ENCODE measurements around the gene RYR3.

Gene RYR3

DNA sequence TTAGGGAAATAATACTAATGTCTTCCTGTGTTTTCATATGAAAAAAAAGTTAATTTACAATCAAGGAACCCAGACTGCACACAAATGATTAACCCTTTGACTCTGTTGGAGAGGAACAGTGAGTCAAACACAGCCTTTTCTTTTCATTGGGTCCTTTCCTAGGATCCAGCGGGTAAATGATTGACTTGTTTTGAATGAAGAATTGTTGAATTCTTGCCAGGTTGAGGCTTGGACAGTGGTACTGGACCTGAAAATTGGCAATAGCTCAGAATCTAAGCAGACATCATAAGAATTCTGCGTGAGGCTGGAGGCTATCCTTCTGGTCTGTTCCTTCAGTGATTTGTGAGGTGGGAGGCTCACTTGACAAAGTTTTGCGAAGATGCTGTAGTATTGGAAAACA, 143.0 kb downstream of the RYR3 start:
- TF ChIP-seq, protein P1, sequence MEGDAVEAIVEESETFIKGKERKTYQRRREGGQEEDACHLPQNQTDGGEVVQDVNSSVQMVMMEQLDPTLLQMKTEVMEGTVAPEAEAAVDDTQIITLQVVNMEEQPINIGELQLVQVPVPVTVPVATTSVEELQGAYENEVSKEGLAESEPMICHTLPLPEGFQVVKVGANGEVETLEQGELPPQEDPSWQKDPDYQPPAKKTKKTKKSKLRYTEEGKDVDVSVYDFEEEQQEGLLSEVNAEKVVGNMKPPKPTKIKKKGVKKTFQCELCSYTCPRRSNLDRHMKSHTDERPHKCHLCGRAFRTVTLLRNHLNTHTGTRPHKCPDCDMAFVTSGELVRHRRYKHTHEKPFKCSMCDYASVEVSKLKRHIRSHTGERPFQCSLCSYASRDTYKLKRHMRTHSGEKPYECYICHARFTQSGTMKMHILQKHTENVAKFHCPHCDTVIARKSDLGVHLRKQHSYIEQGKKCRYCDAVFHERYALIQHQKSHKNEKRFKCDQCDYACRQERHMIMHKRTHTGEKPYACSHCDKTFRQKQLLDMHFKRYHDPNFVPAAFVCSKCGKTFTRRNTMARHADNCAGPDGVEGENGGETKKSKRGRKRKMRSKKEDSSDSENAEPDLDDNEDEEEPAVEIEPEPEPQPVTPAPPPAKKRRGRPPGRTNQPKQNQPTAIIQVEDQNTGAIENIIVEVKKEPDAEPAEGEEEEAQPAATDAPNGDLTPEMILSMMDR (conservative IDR thresholded peaks at IDR 0.05; ENCODE audit: low read length): no peak
- no peak for DNase-seq (ENCODE audit: low read depth)
- no peak overlapping the region for H3K4me3 ChIP-seq (ENCODE audit: low read length)

DNA sequence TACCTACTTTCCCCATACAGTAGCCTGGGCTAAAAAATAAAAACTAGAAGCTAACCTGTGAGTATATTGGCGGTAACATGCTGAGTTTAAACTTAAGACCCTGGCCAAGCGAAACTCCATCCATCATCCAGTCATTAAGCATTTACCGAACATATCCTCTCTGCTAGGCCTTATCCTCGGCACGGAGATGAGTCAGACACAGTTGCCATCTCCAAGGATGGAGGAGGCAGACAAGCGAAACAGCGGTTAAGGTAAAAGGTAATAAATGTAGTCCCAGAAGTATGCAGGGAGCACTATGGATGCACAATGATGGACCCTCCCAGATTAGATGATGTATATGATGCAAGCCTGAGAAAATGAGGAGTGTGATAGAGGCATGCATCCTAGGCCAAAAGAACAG, 143.6 kb downstream of the RYR3 start:
- no peak overlapping the region for H3K4me3 ChIP-seq (ENCODE audit: low read length)
- TF ChIP-seq, protein P1 (conservative IDR thresholded peaks at IDR 0.05; ENCODE audit: low read length): no peak
- no peak for DNase-seq (ENCODE audit: low read depth)

DNA sequence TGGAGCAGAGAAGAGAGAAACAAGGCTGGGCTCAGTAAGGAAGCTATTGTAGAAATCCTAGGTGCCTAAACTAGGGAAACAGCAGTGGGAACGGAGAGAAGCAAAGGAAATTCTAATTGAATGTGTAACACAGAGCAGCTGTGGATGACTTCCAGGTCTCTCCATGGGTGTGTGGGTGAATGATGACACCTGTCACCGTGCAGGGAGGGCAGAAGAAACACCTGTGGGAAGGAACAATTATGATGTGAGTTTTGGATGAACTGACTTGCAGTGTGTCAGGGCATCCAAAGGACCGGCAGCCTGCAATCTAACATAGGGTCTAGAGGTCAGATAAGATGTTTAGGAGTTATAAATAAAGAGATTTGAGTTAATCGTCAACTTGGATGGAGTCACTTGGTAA, 144.2 kb downstream of the RYR3 start:
- H3K4me3 ChIP-seq (ENCODE audit: low read length): no peak overlapping the region
- TF ChIP-seq, protein P1 (conservative IDR thresholded peaks at IDR 0.05; ENCODE audit: low read length): no peak
- DNase-seq (ENCODE audit: low read depth): no peak

DNA sequence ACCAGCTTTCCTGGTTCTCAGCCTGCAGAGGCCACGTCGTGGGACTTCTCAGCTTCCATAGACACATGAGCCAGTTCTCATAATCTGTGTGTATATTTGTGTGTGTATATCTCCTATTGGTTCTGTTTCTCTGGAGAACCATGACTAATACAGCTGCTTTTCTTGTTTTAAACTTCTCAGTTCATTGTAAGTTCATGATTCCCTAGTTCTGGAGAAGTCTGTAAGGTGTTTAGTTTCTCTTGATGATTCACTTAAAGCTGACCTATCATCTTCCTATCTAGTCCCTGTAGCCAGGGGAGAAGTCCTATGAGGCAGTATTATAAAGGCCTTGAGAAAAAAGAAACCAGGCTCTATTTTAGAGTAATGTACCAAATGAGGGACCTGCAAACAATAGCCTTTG, 147.7 kb downstream of the RYR3 start:
- no peak overlapping the region for H3K4me3 ChIP-seq (ENCODE audit: low read length)
- no peak for DNase-seq (ENCODE audit: low read depth)
- TF ChIP-seq, protein P1 (conservative IDR thresholded peaks at IDR 0.05; ENCODE audit: low read length): no peak

DNA sequence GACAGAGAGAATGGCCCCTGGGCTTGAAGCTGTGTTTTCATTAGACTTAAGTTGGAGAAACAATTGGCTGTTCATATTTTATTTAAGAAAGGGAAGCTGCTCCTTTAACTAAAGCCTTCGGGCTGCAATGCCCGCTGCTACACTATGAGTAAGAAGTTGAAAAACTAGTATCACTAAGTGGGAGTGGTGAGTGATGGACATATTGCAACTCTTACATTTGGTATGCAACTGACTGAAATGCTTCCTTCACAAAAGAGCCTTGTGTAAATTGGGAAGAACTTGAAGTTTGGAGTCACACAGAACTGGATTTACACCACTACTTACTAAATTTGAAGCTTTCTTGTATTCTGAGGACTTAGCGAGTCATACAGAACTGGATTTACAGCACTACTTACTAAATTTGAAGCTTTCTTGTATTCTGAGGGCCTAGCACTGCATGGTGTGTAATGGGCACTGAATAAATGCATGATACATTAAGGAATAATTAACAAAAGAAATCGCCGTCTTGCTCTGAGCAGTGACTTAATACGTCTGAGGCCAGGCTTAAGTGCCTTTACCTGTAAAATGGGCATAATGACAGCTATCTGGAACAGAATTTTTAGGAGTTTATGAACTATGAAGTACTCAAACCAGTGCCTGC, 149.5 kb downstream of the RYR3 start:
- TF ChIP-seq, protein P1 (conservative IDR thresholded peaks at IDR 0.05; ENCODE audit: low read length): no peak
- H3K4me3 ChIP-seq (ENCODE audit: low read length): no peak overlapping the region
- DNase-seq (ENCODE audit: low read depth): no peak

DNA sequence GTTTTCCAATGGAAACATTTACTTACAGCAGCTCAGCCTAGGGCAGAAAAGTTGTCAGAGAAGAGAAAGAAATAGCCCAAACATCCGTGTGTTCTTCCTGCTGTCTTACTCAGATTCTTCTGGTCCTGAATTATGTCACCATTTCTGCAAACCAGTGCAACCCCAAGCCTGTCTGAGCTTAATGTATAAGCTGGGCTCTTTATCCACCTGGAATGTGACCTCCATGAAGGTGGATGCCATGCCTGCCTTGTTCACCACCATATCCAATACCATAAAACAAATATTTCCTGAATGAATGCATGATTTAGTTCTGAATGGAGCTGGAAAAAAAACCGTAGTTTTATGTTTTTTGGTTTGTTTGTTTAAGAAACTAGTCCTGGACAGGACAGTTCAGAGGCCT, 150.9 kb downstream of the RYR3 start:
- TF ChIP-seq, protein P1 (conservative IDR thresholded peaks at IDR 0.05; ENCODE audit: low read length): no peak
- no peak for DNase-seq (ENCODE audit: low read depth)
- H3K4me3 ChIP-seq (ENCODE audit: low read length): no peak overlapping the region

DNA sequence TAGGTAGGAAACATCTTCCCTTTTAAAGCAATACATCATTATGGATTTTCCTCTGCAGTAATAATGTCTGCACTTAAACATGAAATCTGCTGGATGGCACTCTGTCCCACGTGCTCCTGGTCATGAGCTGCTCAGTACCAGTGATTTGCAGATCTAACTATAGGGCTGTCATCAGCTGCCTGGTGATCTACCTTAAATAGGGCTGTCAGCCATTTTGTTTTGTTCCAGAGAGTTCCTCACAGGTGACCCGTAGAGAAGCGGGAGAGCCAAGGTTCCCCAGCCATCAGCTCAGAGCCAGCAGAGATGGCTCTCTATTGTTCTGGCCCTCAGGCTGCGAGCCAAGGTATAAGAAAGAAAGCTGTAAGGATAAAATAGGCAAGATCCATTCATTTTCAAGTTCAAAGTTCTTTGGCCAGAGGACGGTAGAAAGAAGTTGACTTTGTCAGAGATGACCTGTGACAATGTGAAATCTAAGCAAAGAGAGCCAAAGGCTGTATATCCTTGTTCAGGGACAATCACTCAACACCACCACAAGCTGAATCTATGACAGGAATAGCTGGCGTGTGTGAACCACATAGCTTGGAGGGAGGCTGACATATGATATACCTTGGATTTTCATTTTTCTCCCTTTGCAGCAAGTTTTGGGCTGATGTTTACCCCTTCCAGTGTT, 156.5 kb downstream of the RYR3 start:
- no peak for DNase-seq (ENCODE audit: low read depth)

More for the DNA sequence above, 156.5 kb downstream of the RYR3 start:
- no peak overlapping the region for H3K4me3 ChIP-seq (ENCODE audit: low read length)
- TF ChIP-seq, protein P1 (conservative IDR thresholded peaks at IDR 0.05; ENCODE audit: low read length): no peak

Measured in AG10803 (cell line).